ENCODE measurements around the gene GCKR.

The GCKR gene

GRCh38 chr2:27507293-27507692, 10.7 kb downstream of the GCKR start:
- no peak overlapping the region for H3K27ac ChIP-seq
- TF ChIP-seq CTCF (conservative IDR thresholded peaks at IDR 0.05) (no peak), ZFX (IDR thresholded peaks at IDR 0.05) (no peak)

- H3K27ac ChIP-seq: no peak overlapping the region
- TF ChIP-seq CTCF (conservative IDR thresholded peaks at IDR 0.05): no peak
- no peak for TF ChIP-seq ZFX (IDR thresholded peaks at IDR 0.05)
Measured at GRCh38 chr2:27509326-27509725, 12.7 kb downstream of the GCKR start.

- TF ChIP-seq ZFX (IDR thresholded peaks at IDR 0.05): no peak
- no peak for TF ChIP-seq CTCF (conservative IDR thresholded peaks at IDR 0.05)
- no peak overlapping the region for H3K27ac ChIP-seq
Measured at GRCh38 chr2:27518113-27518781, 21.6 kb downstream of the GCKR start.

- TF ChIP-seq CTCF (conservative IDR thresholded peaks at IDR 0.05): no peak
- no peak for TF ChIP-seq ZFX (IDR thresholded peaks at IDR 0.05)
Measured at GRCh38 chr2:27518782-27519113, 22.1 kb downstream of the GCKR start.

GRCh38 chr2:27520316-27520715, 23.7 kb downstream of the GCKR start:
- TF ChIP-seq ZFX (IDR thresholded peaks at IDR 0.05) (no peak), CTCF (conservative IDR thresholded peaks at IDR 0.05) (no peak)
- H3K27ac ChIP-seq: no peak overlapping the region

More at GRCh38 chr2:27518782-27519113, 22.1 kb downstream of the GCKR start:
- no peak overlapping the region for H3K27ac ChIP-seq

GRCh38 chr2:27522400-27522945, 25.8 kb downstream of the GCKR start:
- TF ChIP-seq ZFX (IDR thresholded peaks at IDR 0.05) (no peak), CTCF (conservative IDR thresholded peaks at IDR 0.05) (peak; percentile 24)

GRCh38 chr2:27527182-27527581, 30.5 kb downstream of the GCKR start:
- H3K27ac ChIP-seq: no peak overlapping the region
- TF ChIP-seq ZFX (IDR thresholded peaks at IDR 0.05) (no peak), CTCF (conservative IDR thresholded peaks at IDR 0.05) (no peak)

More at GRCh38 chr2:27522400-27522945, 25.8 kb downstream of the GCKR start:
- no peak overlapping the region for H3K27ac ChIP-seq
